SU-DHL-6 (cell line): ENCODE data around the gene CCL25.

Source experiments
- CTCF ChIP-seq: fragments of 200-600 bp; sonication (generic); IDR thresholded peaks from one replicate; pipeline ENCODE4 v1.5.1; 2017; ENCODE audit warnings: antibody characterized with exemption, mild to moderate bottlenecking, low read length, moderate library complexity; ENCODE audit not compliant: insufficient read depth, poor library complexity, severe bottlenecking
- EZH2phosphoT487 ChIP-seq: fragments of 200-600 bp; sonication (generic), shearing (Covaris generic); conservative IDR thresholded peaks from 2 replicates; pipeline ENCODE4 v1.6.1; 2018; ENCODE audit warnings: mild to moderate bottlenecking, antibody characterized with exemption, low read length, moderate library complexity, mixed read lengths

- TF ChIP-seq CTCF (no peak), EZH2phosphoT487 (no peak)
Measured at GRCh38 chr19:8108560-8109445, 56.2 kb downstream of the CCL25 start.
